MM.1S (cell line): ENCODE results near the gene SNX9.
"Not testable (repeated sequence)": the region's sequence is repeated elsewhere in the genome, so short reads cannot be mapped to it uniquely, and the experiment has no call there.

Experiments used
- DNase-seq: peaks from one replicate; pipeline ENCODE4 v3.0.0-alpha.2; 2015
- H2AFZ ChIP-seq: fragments of 300-600 bp; sonication (generic); 2 replicates; pipeline ENCODE4 v1.6.0; 2016; ENCODE audit warnings: antibody characterized with exemption, low read length
- H3F3A ChIP-seq: fragments of 300-600 bp; sonication (generic); 2 replicates; pipeline ENCODE4 v1.6.1; 2016; ENCODE audit warnings: mild to moderate bottlenecking, antibody characterized with exemption, low read length, moderate library complexity, mixed read lengths; ENCODE audit not compliant: insufficient read depth
- H3K27ac ChIP-seq: fragments of 300-600 bp; sonication (generic); 2 replicates; pipeline ENCODE4 v1.5.1; 2016; ENCODE audit warnings: mild to moderate bottlenecking, low read length
- H3K27me3 ChIP-seq: fragments of 300-600 bp; sonication (generic); replicated peaks from 2 replicates; pipeline ENCODE4 v1.6.0; 2016; ENCODE audit warnings: low read length; ENCODE audit not compliant: insufficient read depth
- H3K36me3 ChIP-seq: fragments of 300-600 bp; sonication (generic); replicated peaks from 2 replicates; pipeline ENCODE4 v1.6.1; 2016; ENCODE audit warnings: mild to moderate bottlenecking, low read length, mixed read lengths; ENCODE audit not compliant: insufficient read depth
- H3K4me1 ChIP-seq: fragments of 300-600 bp; sonication (generic); 2 replicates; pipeline ENCODE4 v1.6.1; 2016; ENCODE audit warnings: low read length, mixed read lengths
- H3K4me2 ChIP-seq: fragments of 300-600 bp; sonication (generic); 2 replicates; pipeline ENCODE4 v1.6.0; 2016; ENCODE audit warnings: low read depth, low read length
- H3K4me3 ChIP-seq: fragments of 300-600 bp; sonication (generic); 2 replicates; pipeline ENCODE4 v1.5.1; 2016; ENCODE audit warnings: low read length, mixed read lengths
- H3K79me2 ChIP-seq: fragments of 300-600 bp; sonication (generic); 2 replicates; pipeline ENCODE4 v1.6.1; 2016; ENCODE audit warnings: mixed run types, low read length, mixed read lengths
- H3K9ac ChIP-seq: fragments of 300-600 bp; sonication (generic); 2 replicates; pipeline ENCODE4 v1.6.1; 2016; ENCODE audit warnings: low read length, mixed read lengths
- H3K9me2 ChIP-seq: fragments of 300-600 bp; sonication (generic); replicated peaks from 2 replicates; pipeline ENCODE4 v1.6.1; 2016; ENCODE audit warnings: mild to moderate bottlenecking, low read length, mixed read lengths; ENCODE audit not compliant: insufficient read depth
- H3K9me3 ChIP-seq: fragments of 300-600 bp; sonication (generic); replicated peaks from 2 replicates; pipeline ENCODE4 v1.6.1; 2016; ENCODE audit warnings: mild to moderate bottlenecking, low read length, mixed read lengths; ENCODE audit not compliant: insufficient read depth
- H4K20me1 ChIP-seq: fragments of 300-600 bp; sonication (generic); 2 replicates; pipeline ENCODE4 v1.6.1; 2016; ENCODE audit warnings: mild to moderate bottlenecking, low read length, moderate library complexity, mixed read lengths; ENCODE audit not compliant: insufficient read depth
- EZH2 ChIP-seq: fragments of 300-600 bp; sonication (generic); optimal IDR thresholded peaks from 2 replicates; pipeline ENCODE3; 2017; ENCODE audit warnings: low read depth, mild to moderate bottlenecking, antibody characterized with exemption, low read length, mixed read lengths
- EZH2phosphoT487 ChIP-seq: fragments of 300-600 bp; sonication (generic); IDR thresholded peaks from 2 replicates; pipeline ENCODE4 v1.6.1; 2018; ENCODE audit warnings: antibody characterized with exemption, low read length
- TF ChIP-seq, protein P1 (sequence below): fragments of 300-600 bp; sonication (generic); IDR thresholded peaks from 2 replicates; pipeline ENCODE4 v1.5.1; 2016; ENCODE audit warnings: antibody characterized with exemption, low read length, mixed read lengths

The SNX9 gene

GRCh38 chr6:157790548-157791160, 32.4 kb upstream of the SNX9 start:
- no peaks in the 10 kb centered on the region for H3F3A ChIP-seq

GRCh38 chr6:157791450-157791849, 31.6 kb upstream of the SNX9 start:
- no peak overlapping the region for H2AFZ ChIP-seq
- TF ChIP-seq, protein P1, sequence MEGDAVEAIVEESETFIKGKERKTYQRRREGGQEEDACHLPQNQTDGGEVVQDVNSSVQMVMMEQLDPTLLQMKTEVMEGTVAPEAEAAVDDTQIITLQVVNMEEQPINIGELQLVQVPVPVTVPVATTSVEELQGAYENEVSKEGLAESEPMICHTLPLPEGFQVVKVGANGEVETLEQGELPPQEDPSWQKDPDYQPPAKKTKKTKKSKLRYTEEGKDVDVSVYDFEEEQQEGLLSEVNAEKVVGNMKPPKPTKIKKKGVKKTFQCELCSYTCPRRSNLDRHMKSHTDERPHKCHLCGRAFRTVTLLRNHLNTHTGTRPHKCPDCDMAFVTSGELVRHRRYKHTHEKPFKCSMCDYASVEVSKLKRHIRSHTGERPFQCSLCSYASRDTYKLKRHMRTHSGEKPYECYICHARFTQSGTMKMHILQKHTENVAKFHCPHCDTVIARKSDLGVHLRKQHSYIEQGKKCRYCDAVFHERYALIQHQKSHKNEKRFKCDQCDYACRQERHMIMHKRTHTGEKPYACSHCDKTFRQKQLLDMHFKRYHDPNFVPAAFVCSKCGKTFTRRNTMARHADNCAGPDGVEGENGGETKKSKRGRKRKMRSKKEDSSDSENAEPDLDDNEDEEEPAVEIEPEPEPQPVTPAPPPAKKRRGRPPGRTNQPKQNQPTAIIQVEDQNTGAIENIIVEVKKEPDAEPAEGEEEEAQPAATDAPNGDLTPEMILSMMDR, result no peak
- TF ChIP-seq EZH2, result no peak
- no peak for TF ChIP-seq EZH2phosphoT487
- H3K9ac ChIP-seq, result no peak overlapping the region
- H3K27ac ChIP-seq, result no peak overlapping the region
- H4K20me1 ChIP-seq, result no peaks in the 10 kb centered on the region
- no peak for DNase-seq
- H3K79me2 ChIP-seq, result no peaks in the 10 kb centered on the region
- H3K4me2 ChIP-seq, result no peak overlapping the region
- no peak overlapping the region for H3K4me3 ChIP-seq
- H3K27me3 ChIP-seq, result no peaks in the 10 kb centered on the region
- no peaks in the 10 kb centered on the region for H3K36me3 ChIP-seq
- H3K9me3 ChIP-seq, result no peaks in the 10 kb centered on the region
- no peaks in the 10 kb centered on the region for H3F3A ChIP-seq
- H3K9me2 ChIP-seq, result no peaks in the 10 kb centered on the region
- H3K4me1 ChIP-seq, result no peaks in the 10 kb centered on the region

More at GRCh38 chr6:157790548-157791160, 32.4 kb upstream of the SNX9 start:
- H3K79me2 ChIP-seq, result no peaks in the 10 kb centered on the region
- no peak overlapping the region for H3K4me3 ChIP-seq
- TF ChIP-seq, protein P1, result no peak
- TF ChIP-seq EZH2phosphoT487 (no peak), EZH2 (no peak)
- H3K27me3 ChIP-seq, result no peaks in the 10 kb centered on the region
- no peaks in the 10 kb centered on the region for H3K4me1 ChIP-seq
- no peak overlapping the region for H3K27ac ChIP-seq
- no peak overlapping the region for H3K4me2 ChIP-seq
- H3K9me2 ChIP-seq, result no peaks in the 10 kb centered on the region
- DNase-seq, result no peak
- H4K20me1 ChIP-seq, result no peaks in the 10 kb centered on the region
- H3K9ac ChIP-seq, result no peak overlapping the region
- H3K36me3 ChIP-seq, result no peaks in the 10 kb centered on the region
- no peak overlapping the region for H2AFZ ChIP-seq
- no peaks in the 10 kb centered on the region for H3K9me3 ChIP-seq

- Histone ChIP-seq H3K36me3 (no peaks in the 10 kb centered on the region), H3K9me3 (no peaks in the 10 kb centered on the region), H3K9me2 (no peaks in the 10 kb centered on the region), H3F3A (no peaks in the 10 kb centered on the region), H3K9ac (no peak overlapping the region), H2AFZ (no peak overlapping the region), H3K27me3 (no peaks in the 10 kb centered on the region), H3K4me2 (no peak overlapping the region), H3K4me1 (no peaks in the 10 kb centered on the region), H3K4me3 (no peak overlapping the region), H3K27ac (no peak overlapping the region), H4K20me1 (no peaks in the 10 kb centered on the region), H3K79me2 (no peaks in the 10 kb centered on the region)
- TF ChIP-seq EZH2, result no peak
- no peak for TF ChIP-seq EZH2phosphoT487
- DNase-seq, result no peak
Observed at GRCh38 chr6:157792671-157793070, 30.4 kb upstream of the SNX9 start.

DNA sequence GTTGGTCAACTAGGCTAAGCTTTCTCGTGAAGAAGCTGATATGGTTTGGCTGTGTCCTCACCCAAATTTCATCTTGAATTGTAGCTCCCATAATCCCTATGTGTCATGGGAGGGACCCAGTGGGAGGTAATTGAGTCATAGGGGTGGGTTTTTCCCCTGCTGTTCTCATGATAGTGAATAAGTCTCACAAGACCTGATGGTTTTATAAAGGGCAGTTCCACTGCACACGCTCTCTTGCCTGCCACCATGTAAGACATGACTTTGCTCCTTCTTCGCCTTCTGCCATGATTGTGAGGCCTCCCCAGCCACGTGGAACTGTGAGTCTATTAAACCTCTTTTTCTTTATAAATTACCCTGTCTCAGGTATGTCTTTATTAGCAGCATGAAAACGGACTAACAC, 29.0 kb upstream of the SNX9 start:
- DNase-seq, result not testable (repeated sequence)

More for the DNA sequence above, 29.0 kb upstream of the SNX9 start:
- not testable (repeated sequence) for H3K79me2 ChIP-seq, H3F3A ChIP-seq, H3K4me2 ChIP-seq, H3K4me1 ChIP-seq, H3K9me2 ChIP-seq, H2AFZ ChIP-seq, H3K36me3 ChIP-seq, H3K9me3 ChIP-seq, H3K27me3 ChIP-seq, H3K27ac ChIP-seq, H4K20me1 ChIP-seq, H3K9ac ChIP-seq, H3K4me3 ChIP-seq
